Endothelial cell (in vitro differentiated cells): ENCODE measurements around the gene POP7. TPM values are rescaled to one million over a fixed set of nuclear protein-coding genes. Genes with fewer than 3 reads are reported as not detected.
"Not testable (repeated sequence)": the region's sequence is repeated elsewhere in the genome, so short reads cannot be mapped to it uniquely, and the experiment has no call there.

ENCODE experiments used
- DNase-seq: peaks from one replicate; pipeline ENCODE4 v3.0.0; 2021; ENCODE audit warnings: low spot score
- H3K27ac Mint-ChIP-seq: one replicate; pipeline ENCODE4 v1.8.0; 2021; ENCODE audit warnings: mixed read lengths, inconsistent platforms; ENCODE audit not compliant: unreplicated experiment
- H3K27me3 Mint-ChIP-seq: one replicate; pipeline ENCODE4 v1.8.0; 2021; ENCODE audit warnings: mild to moderate bottlenecking, moderate library complexity, mixed read lengths, inconsistent platforms; ENCODE audit not compliant: unreplicated experiment
- H3K36me3 Mint-ChIP-seq: one replicate; pipeline ENCODE4 v1.8.0; 2021; ENCODE audit warnings: mild to moderate bottlenecking, low read depth, mixed read lengths, inconsistent platforms; ENCODE audit not compliant: unreplicated experiment
- H3K4me1 Mint-ChIP-seq: one replicate; pipeline ENCODE4 v1.8.0; 2021; ENCODE audit warnings: mild to moderate bottlenecking, mixed read lengths, inconsistent platforms; ENCODE audit not compliant: unreplicated experiment
- H3K4me3 Mint-ChIP-seq: one replicate; pipeline ENCODE4 v1.8.0; 2021; ENCODE audit warnings: mild to moderate bottlenecking, mixed read lengths, inconsistent platforms; ENCODE audit not compliant: unreplicated experiment
- H3K9me3 Mint-ChIP-seq: one replicate; pipeline ENCODE4 v1.8.0; 2021; ENCODE audit warnings: mixed read lengths, inconsistent platforms; ENCODE audit not compliant: unreplicated experiment
- CTCF ChIP-seq: fragments of 200-600 bp; sonication (generic); IDR thresholded peaks from one replicate; pipeline ENCODE4 v1.5.0; 2021; ENCODE audit warnings: antibody characterized with exemption; ENCODE audit not compliant: unreplicated experiment
- total RNA-seq: library from RNA; stranded (reverse); fragmentation: NEBNext Ultra II Directional; extraction: Animal tissue kit (Norgen Biotek cat#: 25700); gene quantifications from one replicate; pipeline ENCODE4 v1.2.1, GENCODE V29; 2021; ENCODE audit not compliant: unreplicated experiment

Gene POP7
- total RNA-seq, 1 donor from 2014 or later = 30.6 TPM

GRCh38 chr7:100694098-100694745 lies 11.7 kb upstream of the POP7 start, which contains the start of gene GIGYF1:
GIGYF1 (minus strand) TSS chr7:100694250; CDS start chr7:100688238, 6,012 bp downstream.
- Mint-ChIP-seq H3K27ac (peak within 1 kb of the TSS; percentile 88), H3K9me3 (no peaks in the 10 kb centered on the region), H3K4me1 (peaks cover 20% of the 10 kb centered on the region), H3K27me3 (peaks cover 12% of the 10 kb centered on the region), H3K36me3 (peaks cover 11% of the 10 kb centered on the region), H3K4me3 (peak within 1 kb of the TSS; percentile 97)
- peak; percentile 72 for DNase-seq
- TF ChIP-seq CTCF = no peak

DNA sequence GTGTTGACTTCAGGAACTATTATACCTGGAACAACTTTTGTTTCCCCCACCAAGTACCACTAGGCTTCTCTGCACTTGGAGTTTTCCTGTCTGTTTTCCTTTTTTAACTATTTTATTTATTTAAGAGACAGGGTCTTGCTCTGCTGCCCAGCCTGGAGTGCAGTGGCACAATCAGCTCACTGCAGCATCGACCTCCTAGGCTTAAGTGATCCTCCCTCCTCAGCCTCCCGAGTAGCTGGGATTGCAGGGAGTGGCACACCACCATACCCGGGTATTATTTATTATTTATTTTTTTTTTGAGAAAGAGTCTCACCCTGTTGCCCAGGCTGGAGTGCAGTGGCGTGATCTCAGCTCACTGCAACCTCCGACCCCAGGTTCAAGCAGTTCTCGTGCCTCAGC lies 9.8 kb upstream of the POP7 start:
- no peak for DNase-seq
- Mint-ChIP-seq H3K36me3 (peaks cover 11% of the 10 kb centered on the region), H3K27me3 (peaks cover 12% of the 10 kb centered on the region), H3K27ac (no peak overlapping the region), H3K9me3 (no peaks in the 10 kb centered on the region), H3K4me3 (peak overlapping the region; percentile 70), H3K4me1 (peaks cover 24% of the 10 kb centered on the region)
- TF ChIP-seq CTCF = no peak

GRCh38 chr7:100699018-100699417 lies 6.9 kb upstream of the POP7 start:
- Mint-ChIP-seq H3K36me3 (peaks cover 4% of the 10 kb centered on the region), H3K4me1 (peaks cover 11% of the 10 kb centered on the region), H3K27ac (no peak overlapping the region), H3K9me3 (no peaks in the 10 kb centered on the region), H3K27me3 (peaks cover 7% of the 10 kb centered on the region), H3K4me3 (no peak overlapping the region)
- TF ChIP-seq CTCF = no peak
- no peak for DNase-seq

GRCh38 chr7:100701089-100701488 lies 4.8 kb upstream of the POP7 start:
- not testable (repeated sequence) for H3K4me3 Mint-ChIP-seq, DNase-seq, H3K27ac Mint-ChIP-seq, H3K4me1 Mint-ChIP-seq, H3K9me3 Mint-ChIP-seq, H3K36me3 Mint-ChIP-seq, H3K27me3 Mint-ChIP-seq

- Mint-ChIP-seq H3K27ac (no peak overlapping the region), H3K36me3 (peaks cover under 1% of the 10 kb centered on the region)
These were observed 585 bp upstream of the POP7 start for GRCh38 chr7:100705320-100705752.

More at GRCh38 chr7:100705320-100705752, 585 bp upstream of the POP7 start:
- Mint-ChIP-seq H3K4me3 (peak overlapping the region; percentile 94), H3K9me3 (no peaks in the 10 kb centered on the region), H3K4me1 (peaks cover 12% of the 10 kb centered on the region), H3K27me3 (peaks cover 3% of the 10 kb centered on the region)
- DNase-seq = peak; percentile 94
- TF ChIP-seq CTCF = peak; percentile 98
